HG03108 (cell line): ENCODE results near the gene CCDC85C.

Source experiments
- ATAC-seq: cut with Tn5 transposase; IDR thresholded peaks from one replicate; pipeline ENCODE4 v1.9.1; 2021; ENCODE audit warnings: moderate library complexity; ENCODE audit not compliant: unreplicated experiment

The CCDC85C gene

DNA sequence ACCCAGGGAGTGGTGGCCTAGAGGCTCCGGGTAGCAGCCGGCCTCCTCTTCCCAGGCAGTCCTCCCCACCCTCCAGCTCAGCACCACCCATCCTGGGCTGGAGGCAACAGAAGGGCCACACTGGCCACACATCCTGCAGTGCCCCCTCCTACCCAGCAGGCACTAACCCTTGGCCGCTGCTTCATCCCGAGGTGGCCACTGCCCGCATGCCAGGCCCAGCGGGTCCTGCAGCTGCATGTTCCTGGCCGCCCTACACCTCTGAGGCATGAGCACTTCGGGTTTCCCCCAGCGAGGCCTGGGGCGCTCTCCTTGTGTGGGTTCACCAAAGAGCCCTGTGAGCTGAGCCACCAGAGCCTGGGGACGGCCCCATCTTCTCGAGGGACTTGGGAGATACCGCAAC lies 61.4 kb downstream of the CCDC85C start:
- no peak for ATAC-seq

DNA sequence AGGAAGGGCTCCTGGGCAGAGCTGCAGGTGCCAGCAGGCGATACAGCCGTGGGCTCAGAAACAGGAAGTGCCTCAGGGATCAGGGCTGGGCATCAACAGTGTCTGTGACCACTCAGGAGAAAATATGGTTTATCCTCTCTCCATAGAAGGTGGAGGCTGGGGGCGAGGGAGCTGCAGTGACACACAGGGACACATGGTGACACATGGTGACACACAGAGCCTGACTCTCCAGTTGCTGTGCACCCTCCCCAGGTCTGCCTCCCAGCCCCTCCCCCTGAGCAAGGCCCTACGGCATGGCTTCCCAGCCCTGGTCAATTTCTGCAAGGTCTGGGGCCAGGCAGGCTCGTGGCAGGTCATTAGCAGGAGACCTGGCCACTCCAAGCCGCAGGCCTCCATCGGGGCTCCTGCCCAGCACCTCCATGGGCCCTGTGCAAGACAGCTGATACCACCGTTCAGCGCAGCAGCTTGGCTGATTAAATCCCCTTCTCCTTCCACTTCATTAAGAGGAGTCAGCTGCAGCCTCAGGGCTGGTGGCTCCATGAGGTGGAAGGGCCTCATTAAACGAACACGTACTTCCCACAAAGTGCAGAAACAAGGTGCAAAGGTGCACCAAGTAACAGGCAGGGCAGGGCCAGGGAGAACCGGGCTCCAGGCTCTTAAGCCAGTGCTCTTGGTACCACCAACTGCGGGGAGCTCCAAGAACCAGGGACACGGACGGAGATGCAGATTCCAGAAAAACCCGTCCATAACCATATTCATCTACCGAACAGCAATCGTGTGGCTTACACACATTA lies 62.1 kb downstream of the CCDC85C start:
- ATAC-seq: no peak

GRCh38 chr14:99541211-99541610 lies 62.8 kb downstream of the CCDC85C start:
- ATAC-seq: no peak

- no peak for ATAC-seq
These were observed 63.6 kb downstream of the CCDC85C start for GRCh38 chr14:99540196-99541032.

DNA sequence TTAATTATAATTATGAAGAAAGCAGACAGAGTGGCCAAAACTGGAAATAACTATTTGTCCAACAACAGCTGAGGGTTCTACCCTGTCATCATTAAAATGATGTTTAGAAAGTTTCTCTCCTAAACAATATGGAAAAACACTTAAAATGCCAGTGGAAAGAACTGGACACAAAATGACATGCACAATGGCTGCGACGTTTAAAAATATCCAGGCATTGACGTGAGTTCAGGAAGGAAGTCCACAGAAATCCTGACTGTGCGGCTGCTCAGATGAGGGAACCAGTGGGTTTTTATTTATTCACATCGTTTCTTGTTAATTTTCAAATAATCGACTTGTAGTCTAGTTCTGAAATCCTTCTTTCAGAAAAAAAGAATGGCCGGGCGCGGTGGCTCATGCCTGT lies 64.5 kb downstream of the CCDC85C start:
- no peak for ATAC-seq

DNA sequence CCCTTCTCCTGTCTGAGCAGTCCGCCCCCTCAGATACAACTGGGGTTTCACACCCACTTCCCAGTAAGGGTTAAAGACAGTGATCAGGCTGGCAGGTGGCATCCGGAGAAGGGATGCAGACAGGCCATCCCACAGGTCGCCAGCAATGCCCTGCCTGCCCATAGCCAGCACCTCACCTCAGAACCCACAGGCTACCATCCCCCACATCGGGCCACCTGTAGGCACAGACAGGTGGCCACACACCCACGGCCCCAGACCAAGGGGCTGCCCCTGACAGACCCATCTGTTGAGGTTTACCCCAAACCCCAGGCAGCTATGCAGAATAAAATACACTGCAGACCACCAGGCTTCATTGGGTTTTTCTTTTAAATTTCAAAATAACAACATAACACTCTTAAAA lies 65.3 kb downstream of the CCDC85C start:
- ATAC-seq: no peak

GRCh38 chr14:99538275-99538674 lies 65.7 kb downstream of the CCDC85C start:
- no peak for ATAC-seq

- no peak for ATAC-seq
These were observed 66.6 kb downstream of the CCDC85C start for GRCh38 chr14:99537399-99537798.

- no peak for ATAC-seq
These were observed 67.9 kb downstream of the CCDC85C start for GRCh38 chr14:99535908-99536778.

DNA sequence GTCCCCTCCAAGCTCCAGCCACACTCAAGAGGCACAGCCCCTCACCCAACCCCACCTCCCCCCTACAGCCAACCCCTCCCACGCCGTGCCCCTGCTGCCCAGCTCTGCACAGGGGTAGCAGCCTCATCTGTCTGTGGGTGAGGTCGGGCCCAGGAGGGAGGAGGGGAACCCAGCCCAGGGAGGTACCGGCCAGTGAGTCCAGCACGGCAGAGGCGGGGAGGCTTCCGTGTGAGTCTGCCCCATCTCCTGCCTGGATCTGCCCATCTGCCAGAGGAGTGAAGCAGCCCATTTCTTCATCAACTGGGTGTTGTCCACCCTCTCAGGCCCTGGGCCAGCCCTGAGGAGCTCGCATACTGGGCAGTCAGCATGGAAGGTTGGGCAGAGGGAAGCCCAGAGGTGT lies 68.6 kb downstream of the CCDC85C start:
- ATAC-seq: no peak

DNA sequence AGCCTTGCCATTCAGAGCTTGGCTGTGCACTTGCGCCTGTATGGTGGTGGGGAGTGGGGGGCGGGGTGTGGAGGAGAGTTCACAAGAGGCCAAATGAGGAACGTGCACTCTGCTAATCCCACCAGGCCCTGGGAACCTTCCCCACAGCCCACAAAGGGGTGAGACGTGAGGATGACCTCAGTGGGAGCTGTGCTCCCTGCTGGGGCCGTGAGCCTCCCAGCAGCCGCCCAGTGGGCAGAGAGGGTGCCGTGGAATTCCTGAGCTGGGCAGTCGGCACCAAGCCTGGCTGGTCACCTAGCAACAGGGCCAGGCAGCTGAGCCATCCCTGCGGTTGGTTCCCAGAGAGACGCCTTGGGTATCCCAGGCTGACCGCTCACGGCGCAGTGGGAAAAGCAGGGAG lies 69.1 kb downstream of the CCDC85C start:
- no peak for ATAC-seq

GRCh38 chr14:99534333-99534732 lies 69.7 kb downstream of the CCDC85C start:
- ATAC-seq: no peak

- ATAC-seq: no peak
These were observed 71.7 kb downstream of the CCDC85C start for GRCh38 chr14:99532310-99532709.

DNA sequence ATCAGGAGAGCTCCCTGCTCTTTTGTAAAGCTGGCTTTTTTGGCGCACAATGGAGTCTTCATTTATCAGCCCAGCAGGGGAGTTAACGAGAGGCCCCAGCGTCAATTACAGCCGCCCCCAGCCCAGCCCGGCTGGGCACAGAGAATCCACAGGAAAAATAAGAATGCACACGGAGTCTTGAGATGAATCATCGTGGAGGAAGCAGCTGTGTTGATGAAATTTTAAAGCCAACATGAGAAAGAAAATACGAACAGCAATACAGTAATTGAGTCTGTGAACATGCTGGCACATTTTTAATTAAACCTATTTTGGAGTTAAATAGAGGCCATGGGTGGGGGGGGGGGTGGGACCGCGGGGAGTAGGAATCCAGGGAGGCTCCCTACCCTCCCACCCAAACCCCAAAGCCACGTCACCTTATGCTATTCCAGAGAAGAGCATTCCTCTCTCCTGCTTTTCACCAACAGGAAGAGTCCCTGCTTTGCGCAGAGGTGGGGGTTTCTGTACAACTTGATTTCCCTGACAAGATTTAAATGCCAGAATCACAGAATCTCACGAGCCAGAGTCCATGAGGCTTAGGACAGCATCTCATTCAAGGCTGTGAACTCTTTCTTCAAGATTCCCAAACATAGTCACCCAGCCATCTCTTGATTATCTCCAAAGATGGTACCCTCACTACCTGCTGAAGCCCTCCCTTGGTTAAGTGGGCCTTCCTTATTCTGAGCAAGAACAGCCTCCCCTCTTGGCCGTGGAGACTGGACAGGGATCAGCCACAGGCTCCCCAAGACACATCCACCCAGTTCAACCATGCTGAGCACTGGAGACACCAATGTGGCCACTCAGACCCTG lies 72.5 kb downstream of the CCDC85C start:
- ATAC-seq: no peak

DNA sequence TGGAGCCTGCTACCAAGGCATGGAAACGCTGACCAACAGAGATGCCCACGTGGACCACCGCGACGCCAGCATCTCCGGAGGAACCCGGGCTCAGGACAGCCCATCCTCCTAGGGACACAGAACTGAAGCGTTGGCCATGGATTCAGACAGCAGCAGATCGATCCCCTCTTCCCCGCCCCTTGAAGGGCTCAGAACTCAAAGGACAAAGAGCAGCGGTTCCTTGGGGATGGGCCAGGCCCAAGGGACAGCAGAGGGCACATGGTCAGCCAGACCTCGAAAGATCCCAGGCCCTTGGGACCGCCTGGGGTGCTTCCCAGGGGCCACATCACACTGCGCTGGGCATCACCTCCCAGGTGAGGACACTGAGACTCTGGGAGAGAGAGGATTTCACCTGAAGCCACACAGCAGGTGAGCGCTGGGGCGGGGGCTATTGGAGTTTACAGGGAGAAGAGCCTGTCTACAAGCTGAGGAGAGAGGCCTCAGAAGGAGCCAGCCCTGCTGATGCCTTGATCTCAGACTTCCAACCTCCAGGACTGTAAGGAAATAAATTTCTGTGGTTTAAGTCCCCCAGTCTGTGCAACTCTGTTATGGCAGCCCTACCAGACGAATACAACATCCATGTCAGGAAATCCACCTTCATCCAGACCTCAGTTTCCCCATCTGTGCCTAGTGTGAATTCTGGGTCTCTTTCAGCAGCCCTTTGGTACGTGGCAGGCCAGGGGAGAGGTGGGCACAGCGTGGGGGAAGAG lies 73.4 kb downstream of the CCDC85C start:
- no peak for ATAC-seq

DNA sequence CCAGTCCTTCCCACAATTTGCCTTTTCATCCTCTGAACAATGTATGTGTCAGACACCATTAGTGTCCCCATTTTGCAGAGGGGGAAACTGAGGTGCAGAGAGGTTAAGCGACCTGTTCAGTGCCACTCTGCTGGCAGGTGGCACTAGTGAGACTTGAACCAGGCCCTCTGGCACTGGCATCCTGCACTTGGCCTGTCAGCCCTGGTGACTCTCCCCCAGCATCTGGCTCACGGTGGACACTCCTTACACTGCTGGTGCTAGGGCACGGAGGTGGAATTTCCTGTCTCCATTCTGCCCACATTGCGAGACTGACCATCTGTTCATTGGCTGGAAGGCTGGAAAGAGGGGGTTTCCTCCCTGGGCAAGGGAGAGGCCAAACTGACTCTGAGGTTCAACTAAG lies 74.1 kb downstream of the CCDC85C start:
- no peak for ATAC-seq

DNA sequence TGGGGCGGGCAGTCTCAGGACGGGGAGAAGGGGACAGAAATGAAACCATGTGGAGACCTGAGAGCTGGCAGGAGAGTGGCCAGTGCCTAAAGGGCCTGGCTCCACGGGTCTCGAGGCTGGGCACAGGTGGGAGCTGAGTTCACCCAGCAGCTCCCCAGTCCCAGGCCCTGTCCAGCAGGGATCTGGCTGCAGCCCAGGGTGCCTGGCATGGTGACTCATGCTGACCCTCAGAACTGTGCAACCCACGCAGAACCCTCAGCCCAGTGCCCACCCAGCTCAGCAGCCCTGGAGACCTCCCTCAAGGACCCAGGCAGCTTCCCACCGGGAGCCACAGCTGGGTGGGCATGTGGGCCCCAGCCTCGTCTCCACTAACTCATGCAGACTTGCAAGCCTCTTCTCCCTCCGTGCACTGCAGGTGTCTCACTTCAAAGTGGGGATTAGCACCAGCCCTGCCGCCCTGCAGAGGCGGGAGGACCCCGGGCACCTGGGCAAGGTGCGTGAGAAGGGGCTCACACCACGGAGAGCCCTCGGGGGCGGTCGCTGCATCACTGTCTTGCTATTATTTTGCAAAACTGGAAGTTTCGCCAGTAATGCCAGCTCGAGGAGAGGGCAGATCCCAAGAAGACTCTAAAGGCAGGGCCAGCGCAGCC lies 76.5 kb downstream of the CCDC85C start:
- no peak for ATAC-seq

- ATAC-seq: no peak
These were observed 77.0 kb downstream of the CCDC85C start for GRCh38 chr14:99527026-99527425.

GRCh38 chr14:99525699-99526080 lies 78.3 kb downstream of the CCDC85C start:
- no peak for ATAC-seq
